MM.1S (cell line): Measurements from ENCODE around the gene DDX60.

Source experiments
- EZH2 ChIP-seq: fragments of 300-600 bp; sonication (generic); optimal IDR thresholded peaks from 2 replicates; pipeline ENCODE3; 2017; ENCODE audit warnings: low read depth, mild to moderate bottlenecking, antibody characterized with exemption, low read length, mixed read lengths
- TF ChIP-seq, protein P1 (sequence below): fragments of 300-600 bp; sonication (generic); IDR thresholded peaks from 2 replicates; pipeline ENCODE4 v1.5.1; 2016; ENCODE audit warnings: antibody characterized with exemption, low read length, mixed read lengths

DNA sequence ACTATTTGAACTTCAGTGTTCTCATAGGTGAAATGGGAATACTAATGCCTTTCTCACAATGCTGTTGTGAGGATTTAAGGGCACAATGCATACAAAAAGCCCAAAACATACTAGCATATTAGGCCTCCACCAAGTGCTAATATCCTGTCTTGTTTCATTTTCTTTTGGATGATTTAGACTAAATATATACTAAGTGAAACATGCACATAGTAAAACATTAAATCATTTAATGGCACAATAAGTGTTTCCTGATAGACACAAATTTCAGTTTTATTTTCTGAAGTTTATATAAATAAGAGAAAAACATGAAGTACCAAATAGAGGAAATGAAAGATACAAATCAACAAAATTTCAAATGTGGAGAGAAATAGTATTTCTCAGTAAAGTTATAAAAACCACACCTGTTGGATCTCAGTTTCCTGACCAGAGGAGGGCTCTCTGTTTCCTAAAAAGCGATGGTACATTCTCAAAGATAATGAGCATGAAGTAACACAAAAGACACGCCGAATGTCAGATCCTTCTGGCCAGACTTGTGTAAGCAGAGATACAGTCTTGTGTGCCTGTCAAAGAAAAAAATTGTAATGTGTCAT, 25.1 kb downstream of the DDX60 start:
- TF ChIP-seq, protein P1, sequence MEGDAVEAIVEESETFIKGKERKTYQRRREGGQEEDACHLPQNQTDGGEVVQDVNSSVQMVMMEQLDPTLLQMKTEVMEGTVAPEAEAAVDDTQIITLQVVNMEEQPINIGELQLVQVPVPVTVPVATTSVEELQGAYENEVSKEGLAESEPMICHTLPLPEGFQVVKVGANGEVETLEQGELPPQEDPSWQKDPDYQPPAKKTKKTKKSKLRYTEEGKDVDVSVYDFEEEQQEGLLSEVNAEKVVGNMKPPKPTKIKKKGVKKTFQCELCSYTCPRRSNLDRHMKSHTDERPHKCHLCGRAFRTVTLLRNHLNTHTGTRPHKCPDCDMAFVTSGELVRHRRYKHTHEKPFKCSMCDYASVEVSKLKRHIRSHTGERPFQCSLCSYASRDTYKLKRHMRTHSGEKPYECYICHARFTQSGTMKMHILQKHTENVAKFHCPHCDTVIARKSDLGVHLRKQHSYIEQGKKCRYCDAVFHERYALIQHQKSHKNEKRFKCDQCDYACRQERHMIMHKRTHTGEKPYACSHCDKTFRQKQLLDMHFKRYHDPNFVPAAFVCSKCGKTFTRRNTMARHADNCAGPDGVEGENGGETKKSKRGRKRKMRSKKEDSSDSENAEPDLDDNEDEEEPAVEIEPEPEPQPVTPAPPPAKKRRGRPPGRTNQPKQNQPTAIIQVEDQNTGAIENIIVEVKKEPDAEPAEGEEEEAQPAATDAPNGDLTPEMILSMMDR, result no peak
- no peak for TF ChIP-seq EZH2
